ENCODE data around the gene CSNK2A1.

CSNK2A1 gene

DNA sequence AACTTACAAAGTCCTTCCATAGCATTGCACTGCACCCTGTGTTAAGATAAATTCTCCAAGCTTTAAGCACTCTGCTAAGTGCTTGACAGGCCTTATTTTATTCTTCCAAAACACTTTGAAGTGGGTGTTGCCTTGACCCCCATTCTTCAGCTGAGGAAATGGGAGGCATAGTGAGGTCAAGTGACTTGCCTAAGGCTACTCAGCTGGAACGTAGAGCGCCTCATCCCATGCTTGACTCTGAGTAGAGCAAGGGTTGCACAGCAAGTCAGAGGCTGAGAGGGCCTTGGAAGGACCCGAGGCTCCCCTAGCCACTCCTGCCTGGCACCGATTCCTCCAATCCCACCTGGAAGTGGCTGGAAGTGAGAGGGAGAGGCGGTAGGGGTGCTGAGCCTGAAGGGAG is 19.6 kb upstream of the CSNK2A1 start:
- DNase-seq: no peak

DNA sequence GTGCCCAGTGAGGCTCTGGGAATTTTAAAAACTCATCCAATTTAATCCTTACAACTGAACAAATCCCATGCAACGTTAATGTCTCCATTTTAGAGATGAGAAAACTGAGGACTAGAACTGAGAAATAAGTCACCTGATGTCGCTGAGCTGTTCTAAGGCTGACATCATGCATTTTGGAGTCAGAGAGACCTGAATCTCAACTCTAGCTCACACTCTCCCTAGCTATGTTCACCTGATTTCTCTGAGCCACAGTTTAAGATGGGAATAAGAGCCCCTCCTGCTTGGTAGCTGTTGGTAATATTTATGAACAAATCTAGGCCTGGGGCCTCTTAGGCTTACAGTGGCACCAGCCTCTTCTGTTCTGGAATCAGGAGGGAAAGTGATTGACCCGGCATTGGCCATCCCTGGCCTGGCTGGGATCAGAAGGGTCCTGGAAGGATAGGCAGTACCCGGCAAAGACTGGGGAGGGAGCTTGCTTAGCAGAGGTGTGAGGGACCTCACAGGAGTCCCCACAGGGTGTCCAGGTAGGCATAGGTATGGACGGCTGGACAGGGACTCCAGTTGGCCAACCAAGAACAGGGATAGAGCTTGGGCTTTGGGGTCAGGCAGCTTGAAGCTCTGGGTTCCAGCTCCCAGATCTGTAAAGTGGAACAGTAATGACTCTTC is 18.8 kb upstream of the CSNK2A1 start:
- DNase-seq: no peak

DNA sequence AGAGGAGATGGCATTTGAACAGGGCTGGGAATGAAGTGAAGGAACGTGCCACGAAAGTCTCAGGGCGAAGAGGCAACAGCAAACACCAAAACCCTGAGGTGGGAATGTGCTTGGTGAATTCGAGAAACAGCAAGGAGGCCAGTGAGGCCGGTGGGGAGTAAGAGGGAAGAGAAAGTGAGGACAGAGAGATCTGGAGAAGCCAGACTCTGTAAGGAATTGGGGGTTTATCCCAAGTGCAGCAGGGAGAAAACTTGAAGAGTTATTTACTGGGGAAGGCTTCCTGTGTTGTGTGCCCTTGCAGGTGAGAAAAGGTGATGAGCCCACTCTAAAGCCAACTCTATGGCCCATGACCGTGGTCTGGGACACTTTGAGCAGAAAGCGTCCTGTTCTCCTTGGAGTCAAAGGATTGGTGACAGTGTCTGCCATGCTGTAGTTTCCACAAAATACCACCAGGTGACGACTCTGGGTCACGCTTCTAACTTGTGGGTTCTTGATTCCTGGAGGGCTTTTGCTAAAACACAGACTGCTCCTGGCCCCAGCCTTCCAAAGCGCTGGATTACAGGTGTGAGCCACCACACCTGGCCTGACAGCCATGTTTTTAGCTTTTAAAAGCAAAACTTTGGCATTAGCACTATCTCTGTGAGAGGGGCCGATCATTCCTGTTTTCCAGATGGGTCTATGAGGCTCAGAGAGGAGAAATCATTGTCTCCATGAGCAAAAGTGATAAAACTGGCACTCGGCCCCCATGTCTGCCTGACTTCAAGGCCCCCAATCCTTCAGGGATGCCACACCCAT is 18.0 kb upstream of the CSNK2A1 start:
- peak; percentile 6 to 17 for DNase-seq

DNA sequence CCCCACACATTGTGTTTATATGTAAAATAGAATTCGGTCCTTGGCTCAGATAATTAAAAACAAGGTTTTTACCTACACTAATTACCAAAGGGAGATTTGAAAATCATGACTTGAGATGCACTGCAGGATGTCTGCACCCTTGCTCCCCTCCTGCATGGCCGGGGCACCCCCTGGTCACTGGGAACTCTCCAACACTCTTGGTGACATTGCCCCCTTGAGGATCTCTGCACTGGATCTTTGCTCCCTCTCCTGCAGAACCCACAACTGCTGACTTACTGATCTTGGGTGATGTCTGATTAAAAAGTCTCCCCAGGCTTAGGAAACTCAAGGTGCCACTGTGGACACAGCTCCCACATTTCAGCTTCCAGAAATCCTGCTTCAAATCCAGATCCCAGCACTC is 17.1 kb upstream of the CSNK2A1 start:
- DNase-seq: no peak

DNA sequence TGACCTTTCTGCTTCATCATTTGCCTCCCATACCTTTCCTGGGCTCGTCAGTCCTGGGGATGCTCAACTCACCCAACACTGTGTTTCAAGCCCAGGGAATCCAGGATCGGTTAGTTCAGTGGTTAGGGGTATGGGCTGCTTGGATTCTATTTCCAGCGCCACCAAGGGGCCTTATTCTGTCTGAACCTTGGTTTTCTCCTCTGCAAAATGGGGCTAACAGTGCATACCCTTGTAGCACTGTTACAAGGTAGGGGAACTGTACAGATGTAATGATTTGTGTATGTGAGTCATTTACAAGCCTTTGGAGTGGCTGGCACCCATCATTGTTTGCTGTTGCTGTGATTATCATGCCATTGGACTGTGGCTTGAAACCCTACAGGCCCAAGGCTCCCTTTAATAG is 14.5 kb upstream of the CSNK2A1 start:
- DNase-seq: no peak

DNA sequence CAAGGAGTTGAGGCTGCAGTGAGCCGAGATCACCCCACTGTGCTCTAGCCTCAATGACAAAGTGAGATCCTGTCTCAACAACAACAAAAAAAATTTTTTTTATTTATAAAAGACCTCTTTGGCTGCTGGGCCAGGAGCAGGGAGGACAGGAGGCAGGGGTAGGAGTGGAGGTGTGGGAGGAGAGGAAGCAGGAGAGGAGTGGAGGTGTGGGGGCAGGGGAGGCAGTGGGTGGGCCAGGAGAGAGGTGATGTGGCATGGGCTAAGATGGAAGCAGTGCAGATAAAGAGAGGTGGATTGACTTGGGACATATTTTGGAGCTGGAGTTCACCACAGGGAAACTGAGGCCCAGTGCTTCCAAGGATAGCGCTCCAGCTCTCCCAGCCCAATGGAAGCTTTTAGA is 13.4 kb upstream of the CSNK2A1 start:
- no peak for DNase-seq

DNA sequence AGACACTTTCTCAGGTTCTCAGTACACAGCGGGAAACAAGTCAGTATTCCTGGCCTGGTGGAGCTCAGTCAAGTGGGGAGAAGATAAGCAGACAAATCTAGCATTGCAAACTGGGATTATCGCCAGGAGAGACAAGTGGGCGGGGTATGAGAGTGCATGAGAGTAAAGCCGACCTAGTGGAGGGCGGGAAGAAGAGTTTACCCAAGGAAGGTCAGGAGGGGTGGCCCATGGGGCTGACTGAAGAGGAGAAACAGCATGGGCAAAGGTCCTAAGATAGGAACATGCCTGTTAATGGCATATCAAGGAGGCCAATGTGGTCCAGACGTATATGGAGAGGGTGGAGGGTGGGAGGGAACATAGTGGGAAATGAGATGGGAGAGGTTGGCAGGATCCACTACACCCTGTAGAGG is 12.4 kb upstream of the CSNK2A1 start:
- DNase-seq: peak in 1 of 2 experiments; percentile 11

DNA sequence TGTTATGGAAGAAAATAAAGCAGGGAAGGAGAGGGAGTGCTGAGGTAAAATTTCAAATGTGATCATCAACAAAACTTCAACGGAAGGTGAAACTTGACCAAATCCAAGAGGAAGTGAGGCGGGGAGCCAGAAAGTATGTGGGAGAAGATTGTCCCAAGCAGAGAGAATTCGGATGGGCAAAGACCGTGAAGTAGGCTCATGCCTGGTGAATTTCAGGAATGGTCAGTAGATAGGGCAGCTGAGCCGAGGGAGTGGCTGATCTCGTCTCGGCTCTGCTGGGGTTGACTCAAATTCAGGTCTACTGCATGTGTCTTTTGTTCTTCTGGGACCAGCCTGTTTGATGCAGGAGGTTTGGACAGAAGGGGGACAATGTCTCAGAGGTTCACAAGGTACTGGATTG is 7.0 kb upstream of the CSNK2A1 start:
- DNase-seq: no peak

DNA sequence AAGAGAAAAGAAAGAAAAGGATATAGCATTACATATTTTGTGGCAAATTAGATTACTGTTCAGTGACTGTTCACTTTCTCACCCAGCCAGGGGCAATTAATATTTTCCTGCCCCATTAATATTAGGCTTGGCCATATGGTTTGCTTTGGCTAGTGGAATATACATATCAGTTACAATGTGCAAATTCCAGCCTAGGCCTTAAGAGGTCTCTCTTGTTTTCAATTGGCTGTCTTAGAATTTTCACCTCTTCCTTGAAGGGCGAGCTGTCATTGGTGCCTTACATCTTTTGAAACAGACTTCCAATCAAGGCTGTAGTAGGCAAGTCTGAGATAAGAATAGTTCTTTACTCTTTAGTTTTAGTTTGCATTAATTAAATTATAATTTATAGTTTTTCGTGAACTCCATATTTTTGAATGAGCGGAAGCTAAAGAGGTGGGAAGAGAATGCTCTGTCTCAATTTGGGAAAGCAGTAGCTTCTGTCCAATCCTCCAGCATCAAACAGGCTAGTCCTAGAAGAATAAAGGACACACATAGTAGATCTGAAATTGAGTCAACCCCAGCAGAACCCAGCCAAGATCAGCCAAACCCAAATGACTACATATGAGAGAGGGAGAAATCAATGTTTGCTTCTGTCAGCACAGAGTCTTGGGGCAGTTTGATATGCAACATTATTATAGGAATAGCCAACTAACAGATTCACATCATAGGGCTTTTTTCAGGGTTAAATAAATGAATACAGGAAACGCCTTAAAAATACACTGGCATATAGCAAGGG is 6.3 kb upstream of the CSNK2A1 start:
- DNase-seq: no peak

DNA sequence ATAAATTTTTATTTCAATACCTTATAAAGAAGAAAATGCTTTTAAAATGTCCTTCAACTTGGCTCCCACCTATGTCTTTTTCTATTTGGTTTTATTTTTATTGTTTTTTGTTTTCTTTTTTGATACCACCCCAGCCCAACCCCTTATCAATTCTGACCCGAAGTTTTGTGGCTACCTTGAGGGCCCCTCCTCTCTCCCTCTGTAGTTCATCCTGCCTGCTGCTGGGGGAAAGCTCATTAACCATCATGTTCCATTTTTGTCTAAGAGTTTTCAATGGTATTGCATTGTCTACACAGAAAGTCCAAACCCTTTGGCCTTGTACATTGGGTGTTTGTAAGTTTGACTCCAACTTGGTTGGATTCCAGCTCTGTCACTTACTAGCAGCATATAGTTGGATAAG is 5.3 kb upstream of the CSNK2A1 start:
- DNase-seq: no peak

DNA sequence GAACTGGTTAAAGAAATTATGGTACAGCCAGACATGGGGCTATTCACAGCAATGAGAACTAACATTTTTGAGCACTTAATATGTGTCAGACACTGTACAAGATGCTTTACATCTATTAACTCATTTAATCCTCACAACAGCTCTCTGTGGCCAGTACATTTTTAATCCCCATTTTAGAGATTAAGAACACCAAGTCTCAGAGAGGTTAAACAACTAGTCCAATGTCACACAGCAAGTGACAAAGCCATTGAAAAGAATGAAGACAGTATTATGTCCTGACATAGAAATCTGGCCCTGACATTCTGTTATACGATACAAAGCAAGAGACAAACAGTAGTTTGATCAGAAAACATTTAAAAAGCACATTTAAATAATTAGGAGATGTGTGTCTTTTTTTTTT is 3.8 kb upstream of the CSNK2A1 start:
- DNase-seq: no peak

DNA sequence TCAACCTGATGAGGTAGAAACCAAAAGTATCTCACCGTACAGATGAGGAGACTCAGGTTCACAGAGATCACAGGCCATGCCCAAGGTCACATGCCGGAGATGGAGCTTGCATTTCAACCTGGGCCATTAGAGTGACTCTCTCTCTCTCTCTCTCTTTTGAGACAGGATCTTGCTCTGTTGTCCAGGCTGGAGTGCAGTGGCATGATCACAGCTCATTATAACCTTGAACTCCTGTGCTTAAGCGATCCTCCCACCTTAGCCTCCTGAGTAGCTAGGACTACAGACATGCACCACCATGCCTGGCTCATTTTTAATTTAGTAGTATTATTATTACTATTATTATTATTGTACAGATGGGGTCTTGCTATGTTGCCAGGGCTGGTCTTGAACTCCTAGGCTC is 2.8 kb upstream of the CSNK2A1 start:
- no peak for DNase-seq

DNA sequence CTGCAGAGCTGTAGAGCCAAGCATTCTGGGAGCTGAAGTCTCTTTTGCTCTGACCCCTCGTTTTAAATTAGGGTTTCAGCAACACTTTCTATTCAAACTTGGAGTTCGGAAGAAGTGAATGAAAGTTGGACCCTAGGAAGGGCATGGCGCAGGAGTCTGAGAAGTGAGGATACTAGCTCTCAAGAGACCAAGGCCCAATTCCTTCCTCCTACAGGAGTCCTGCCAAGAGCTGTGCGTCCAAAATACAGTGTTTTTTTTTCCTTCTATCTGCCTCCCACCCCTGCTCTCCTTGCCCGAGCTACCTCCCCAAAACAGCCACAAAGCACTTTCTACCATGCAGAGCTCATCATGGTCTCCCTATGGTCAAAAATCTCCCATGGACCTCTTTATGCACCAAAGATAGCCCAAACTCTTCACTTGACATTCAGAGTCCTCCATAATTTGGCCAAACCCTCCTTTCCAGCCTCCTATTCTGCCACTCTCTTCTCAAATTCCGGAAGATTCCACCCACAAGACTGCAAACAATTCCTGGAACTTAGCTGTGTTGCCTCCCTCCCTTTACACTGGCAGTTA is 649 bp upstream of the CSNK2A1 start:
- no peak for DNase-seq

DNA sequence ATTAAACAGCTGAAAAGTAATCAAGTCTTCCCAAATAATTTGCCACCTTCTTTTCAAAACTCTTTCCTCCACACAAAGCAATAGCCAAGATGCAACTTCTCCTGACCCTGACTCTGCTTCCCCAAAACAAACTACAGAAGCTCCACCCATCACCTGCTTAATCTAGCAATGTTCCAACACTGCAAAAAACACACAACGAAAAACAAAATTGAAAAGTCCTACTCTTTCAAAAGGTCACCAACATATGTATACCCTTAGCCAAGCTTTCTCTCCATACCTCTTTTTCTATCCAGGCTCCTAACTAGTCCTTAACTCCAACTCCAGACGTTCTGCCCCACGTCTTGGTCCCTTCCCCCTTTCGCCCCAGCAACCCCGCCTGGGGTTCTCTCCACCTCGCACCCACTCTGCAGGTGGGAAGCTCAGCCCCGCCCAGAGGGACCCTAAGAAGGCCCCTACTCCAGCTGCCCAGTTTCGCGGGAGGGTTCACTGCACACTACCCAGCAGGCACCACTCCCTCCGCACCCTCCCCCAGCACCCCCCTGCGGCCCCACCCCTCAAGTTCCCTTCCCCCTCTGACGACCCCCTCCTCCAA is 717 bp downstream of the CSNK2A1 start:
- no peak for DNase-seq

DNA sequence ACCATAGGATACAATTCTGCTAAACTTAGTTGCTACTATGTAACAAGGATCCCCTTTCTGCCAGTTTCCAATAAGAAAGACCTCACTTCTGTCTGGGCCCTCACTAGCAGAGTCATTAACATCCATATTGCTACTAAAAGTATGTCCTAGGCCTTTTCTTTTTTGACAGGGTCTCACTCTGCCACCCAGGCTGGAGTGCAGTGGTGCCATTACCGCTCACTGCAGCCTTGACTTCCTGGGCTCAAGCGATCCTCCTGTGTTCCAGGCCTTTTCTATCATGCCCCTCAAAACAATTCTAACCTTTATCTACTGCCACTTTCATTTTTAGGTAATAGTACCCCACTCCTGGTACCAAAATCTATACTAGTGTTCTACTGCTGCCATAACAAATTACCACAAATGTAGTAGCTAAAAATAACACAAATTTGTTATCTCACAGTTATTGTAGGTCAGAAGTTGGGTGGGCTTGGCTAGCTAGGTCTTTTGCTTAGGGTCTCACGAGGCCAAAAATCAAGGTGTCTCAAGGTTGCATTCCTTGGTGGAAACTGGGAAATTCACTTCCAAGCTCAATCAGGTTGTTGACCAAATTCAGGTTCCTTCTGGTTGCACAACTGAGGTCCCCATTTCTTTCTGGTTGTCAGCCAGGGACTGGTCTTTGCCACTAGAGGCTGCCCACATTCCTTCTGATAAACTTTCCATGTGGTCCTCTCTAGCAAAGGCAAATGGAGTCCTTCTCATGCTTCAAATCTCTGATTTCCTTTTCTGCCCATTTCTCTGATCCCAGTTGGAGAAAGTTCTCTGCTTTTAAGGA is 3.0 kb downstream of the CSNK2A1 start:
- no peak for DNase-seq

DNA sequence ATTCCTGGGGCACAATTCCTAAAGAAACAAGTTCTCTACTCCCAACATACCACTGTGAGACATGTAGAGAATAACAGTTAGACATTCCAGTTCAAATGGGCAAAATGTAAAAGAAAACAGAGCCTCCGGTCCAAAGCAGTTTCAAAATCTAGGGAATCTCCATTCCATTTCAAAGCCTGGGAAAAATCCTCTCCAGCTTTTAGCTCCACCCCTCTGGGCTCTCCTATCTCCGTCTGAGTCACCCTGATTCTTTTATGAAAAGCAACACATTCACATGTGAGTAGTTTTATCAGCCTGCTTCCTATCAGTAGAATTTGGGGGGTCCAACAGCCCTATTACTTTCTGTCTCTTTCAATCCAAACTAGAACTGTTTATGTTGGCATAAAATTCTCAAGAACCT is 3.7 kb downstream of the CSNK2A1 start:
- DNase-seq: no peak

DNA sequence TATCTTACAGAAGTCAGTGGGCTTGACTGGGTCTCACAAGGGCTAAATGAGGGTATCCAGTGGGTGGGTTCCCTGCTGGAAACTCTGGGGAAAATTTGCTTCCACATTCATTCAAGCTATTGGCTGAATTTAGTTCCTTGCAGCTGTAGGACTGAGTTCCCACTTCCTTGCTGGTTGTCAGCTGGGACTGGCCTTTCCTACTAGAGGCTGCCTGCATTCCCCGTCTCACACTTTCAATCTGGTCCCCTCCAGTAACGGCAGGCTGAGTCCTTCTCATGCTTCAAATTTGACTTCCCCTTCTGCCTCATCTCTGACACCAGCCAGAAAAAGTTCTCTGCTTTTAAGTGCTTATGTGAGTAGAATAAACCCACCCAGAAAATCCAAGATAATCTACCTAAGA is 4.4 kb downstream of the CSNK2A1 start:
- DNase-seq: no peak

DNA sequence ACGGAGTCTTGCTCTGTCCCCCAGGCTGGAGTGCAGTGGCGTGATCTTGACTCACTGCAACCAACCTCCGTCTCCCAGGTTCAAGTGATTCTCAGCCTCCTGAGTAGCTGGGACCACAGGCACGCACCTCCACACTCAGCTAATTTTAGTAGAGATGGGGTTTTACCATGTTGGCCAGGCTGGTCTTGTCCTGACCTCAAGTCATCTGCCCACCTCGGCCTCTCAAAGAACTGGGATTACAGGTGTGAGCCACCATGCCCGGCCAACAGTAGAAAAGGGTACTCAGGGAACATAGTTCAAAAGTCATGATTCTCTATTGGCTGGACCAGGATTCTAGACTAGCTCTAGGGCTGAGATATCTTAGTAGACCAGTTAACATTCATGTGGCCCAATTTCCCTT is 5.6 kb downstream of the CSNK2A1 start:
- no peak for DNase-seq

DNA sequence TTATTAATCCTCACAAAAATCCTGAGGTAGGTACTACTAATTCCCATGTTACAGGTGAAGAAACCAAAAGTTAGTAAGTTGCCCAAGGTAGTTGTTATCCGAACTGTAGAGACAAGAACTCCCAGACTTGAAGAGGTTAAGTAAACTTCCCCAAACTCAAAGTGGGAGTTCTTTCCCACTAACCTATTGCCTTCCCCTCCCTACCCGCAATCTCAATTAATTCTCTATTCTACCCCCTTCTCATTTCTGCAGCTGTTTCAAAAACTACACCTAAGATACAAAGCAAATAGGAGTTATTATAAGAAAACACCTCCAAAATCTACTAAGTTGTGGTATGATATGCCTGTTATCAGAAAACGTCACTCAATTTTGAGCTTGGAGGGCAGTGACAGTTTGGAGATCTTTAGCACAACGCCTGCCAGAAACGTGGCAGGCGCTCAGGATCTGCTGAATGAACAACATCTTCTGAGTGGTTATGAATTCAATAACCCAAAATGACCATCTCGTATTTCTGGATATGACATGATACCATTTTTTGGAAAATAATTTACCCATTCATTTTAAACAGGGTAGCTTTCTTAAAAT is 7.1 kb downstream of the CSNK2A1 start:
- no peak for DNase-seq

DNA sequence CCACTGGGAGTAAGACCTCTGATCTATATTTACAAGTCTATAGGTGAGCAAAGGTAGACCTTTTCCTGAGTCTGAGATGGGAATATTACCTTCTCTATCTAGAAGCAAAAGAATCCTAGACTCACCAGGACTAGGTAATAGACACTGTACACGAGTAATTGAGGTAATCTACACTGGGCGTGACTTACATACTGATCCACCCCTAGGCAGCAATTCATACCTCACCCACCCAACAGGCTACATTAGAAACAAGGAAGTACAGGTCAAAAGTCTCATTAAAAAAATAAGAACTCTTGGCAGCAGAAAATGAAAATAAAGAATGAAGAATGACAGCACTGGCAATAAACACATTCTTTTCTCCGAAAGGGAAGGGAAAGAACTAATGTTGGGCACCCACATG is 7.6 kb downstream of the CSNK2A1 start:
- DNase-seq: no peak

DNA sequence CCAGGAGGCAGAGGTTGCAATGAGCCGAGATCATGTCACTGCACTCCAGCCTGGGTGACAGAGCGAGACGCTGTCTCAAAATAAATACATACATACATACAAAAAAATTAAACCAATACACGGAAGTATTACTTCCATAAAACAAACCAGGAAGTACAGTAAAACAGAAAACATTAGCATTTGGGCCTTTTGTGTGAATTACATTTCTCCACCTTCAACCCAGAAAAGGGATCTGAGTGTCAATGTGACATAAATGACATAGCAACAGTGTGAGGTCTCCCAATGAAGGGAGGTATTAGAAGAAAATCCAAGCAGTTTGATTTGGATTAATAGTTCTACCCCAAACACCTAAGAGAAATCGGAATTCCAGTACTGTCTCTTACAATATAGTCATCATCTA is 10.1 kb downstream of the CSNK2A1 start:
- DNase-seq: no peak

DNA sequence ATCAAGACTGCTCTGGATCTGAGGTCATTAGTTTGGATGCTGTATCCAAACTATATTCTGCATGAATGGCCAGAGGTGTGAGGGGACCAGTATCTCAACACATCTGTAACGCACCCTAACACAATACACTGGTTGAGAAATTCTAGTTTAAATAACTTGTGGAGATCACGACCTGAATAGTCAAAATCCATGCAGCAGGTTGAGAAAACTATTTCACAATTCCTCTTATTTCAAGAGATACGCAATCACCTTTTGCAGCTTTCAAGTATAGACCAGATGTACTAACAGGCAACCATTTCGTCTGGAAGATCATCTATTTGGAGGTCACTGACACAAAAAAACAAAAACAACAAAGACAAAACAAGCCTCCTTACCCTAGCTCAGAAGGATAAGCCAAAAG is 11.1 kb downstream of the CSNK2A1 start:
- no peak for DNase-seq

All from NCI-H187 (cell line).